LoVo (cell line): ENCODE measurements around the gene ATP6V1B1.

Experiments used
- DNase-seq: peaks from one replicate; pipeline ENCODE4 v3.0.0-alpha.2; 2016; ENCODE audit warnings: low spot score

ATP6V1B1 gene

DNA sequence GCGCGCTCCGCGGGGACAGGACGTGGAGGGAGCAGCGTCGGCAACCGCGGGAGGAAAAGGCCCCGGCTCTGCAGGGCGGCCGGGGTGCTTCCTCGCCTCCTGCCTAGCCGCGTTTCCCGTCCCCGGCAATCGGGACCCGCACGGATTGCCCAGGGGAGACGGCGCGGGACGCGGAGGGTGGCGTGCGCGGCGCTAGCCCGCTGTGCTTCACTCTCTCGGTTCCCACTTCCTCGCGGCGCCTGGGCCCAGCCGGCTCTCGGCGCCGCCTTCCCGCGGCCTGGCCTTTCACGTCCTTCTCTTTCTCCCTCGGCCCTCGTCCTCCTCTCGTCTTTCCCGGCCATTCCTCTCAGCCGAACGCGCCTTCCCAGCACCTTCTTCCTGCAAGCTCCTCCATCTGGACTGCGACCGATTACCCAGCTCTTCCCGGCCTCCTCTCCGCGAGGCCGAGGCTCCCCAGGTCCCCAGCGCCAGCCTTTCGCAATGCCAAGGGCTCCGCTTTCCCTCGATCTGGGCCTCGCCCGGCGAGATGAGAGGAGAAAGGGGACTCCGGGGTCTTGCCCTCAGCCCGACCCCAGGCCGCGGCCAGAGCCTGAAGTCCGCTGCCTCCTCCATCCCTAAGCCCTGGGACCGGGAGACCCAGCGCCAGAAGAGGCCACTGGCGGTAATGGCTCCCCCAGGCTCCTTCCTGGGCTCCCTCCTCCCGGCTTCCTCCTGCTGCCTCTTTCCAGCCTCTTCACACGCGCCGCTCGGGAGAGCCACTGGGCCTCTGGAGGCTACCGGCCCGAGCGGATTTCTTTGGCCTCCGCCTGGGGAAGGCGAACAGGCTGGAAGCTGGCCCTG is 34.3 kb upstream of the ATP6V1B1 start:
- DNase-seq = no peak

DNA sequence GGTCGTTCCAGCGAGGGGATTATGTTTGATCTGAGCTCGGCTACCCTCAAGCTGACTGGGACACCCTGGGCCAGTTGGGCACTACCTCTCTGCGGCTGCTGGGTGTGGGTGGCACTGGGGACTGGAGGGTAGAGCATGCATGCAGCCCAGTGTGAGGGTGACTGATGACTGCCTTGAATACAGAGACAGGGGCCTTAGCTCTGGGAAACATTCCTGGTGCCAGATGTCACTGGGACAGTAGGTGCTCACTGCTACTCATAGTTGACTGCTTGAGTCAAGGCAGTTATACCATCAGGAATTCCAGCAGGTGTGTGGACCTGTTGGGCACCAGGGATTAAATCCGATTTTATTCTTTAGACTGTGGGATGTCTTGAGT is 33.6 kb upstream of the ATP6V1B1 start:
- DNase-seq = no peak

DNA sequence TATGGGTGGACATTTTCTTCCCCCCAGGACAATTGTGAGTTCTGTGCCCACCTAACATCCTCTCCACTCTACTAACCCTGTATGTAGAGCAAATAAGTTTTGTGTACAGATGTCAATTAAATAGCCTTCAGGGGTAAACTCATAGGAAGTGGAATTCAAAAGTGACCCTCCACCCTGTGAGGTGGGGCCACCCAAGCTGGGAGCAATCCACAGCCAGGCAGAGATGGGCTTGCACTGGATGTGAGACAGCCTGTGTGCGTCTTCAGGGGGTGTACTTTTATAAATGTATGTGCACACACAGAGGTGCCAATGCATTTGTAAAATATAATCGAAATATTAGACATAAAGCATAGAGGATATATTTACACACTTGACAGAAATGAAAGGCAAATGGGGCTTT is 33.1 kb upstream of the ATP6V1B1 start:
- DNase-seq = no peak

DNA sequence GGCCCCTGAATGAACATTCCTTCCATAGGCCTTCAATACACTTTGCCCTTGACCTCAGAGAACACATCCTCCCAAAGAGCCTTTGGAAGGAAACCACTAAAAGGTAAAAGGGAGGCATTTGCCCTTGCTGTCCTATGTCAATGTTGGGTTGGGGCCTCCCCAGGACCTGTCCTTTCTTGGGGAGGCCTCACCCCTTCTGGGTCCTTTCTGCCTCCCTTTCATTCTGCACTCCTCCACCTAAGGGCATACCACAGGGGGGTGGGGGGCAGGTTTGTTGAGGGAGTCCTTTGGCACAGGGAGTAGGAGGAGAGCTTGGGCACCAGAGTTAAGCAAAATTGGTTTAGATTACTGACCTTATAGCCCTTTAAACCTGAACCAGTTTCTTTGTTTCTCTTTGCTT is 32.5 kb upstream of the ATP6V1B1 start:
- no peak for DNase-seq

DNA sequence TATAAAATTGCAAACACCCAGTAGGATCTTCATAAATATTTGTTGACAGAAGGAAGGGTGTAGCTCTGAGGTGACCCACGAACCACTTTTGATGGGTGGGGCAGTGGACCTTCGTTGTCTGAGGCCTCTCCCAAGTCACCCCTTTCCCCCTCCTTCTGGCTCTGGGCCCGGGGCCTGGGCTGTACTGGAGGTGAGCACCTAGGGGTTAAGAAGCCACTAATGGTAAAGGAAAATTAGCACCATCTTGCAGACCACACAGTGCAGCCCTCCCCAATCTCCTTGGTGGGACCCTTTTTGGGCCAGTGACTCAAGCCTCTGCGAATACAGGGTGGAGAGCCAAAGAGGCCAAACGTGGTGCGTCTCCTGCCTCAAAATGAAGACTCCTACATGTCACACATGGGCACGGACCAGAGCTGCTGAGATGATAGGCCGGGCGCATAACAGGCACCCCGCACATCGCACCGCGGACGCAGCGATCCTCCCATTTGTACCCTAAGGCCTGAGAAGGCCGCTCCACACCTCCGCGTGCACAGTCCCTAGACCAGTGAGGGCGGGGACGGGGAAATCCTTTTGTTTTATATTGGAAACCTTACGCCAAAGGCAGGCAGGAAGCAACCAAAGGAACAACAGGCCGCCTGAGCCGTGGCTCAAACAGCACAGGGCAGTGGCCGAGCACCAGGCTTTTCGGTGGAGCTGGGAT is 31.9 kb upstream of the ATP6V1B1 start:
- DNase-seq = no peak

DNA sequence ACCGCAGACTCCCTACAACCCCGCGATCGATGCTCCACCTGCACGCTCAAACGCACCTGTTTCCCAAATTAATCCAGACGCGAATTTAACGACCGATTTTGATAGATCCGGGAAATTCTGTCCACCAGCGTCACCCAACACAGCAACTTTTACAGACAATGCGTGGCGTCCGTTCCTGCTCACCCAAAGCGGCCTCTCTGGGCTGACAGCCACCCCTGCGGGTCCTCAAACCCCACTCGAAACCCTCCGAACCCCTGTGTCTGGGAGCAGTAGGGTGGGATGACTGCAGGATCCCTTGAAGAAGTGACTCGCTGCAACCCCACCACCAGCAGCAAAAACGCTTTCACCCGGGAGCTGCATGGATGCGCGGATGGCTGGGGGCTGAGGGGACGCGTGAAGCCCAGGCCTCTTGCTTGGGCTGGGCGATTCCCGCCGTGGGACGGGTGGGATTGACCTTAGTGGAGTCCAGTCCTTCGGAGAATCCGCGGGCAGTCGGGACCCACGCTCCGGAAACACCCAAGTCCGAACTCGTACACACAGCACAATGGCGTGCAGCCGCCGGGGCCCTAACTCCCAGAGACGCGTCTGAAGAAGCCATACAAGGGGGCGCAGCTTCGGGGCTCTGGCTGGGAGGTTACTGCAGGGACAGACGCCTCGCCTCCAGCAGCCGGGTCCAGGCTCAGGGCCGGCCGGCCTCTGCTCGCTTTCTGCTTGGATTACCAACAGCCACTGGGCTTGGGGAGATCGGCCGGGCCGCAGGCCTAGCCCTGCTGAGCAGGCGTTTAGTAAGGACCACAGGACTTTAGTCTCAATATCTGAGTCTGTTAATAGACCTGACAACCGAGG is 31.1 kb upstream of the ATP6V1B1 start:
- DNase-seq = no peak

DNA sequence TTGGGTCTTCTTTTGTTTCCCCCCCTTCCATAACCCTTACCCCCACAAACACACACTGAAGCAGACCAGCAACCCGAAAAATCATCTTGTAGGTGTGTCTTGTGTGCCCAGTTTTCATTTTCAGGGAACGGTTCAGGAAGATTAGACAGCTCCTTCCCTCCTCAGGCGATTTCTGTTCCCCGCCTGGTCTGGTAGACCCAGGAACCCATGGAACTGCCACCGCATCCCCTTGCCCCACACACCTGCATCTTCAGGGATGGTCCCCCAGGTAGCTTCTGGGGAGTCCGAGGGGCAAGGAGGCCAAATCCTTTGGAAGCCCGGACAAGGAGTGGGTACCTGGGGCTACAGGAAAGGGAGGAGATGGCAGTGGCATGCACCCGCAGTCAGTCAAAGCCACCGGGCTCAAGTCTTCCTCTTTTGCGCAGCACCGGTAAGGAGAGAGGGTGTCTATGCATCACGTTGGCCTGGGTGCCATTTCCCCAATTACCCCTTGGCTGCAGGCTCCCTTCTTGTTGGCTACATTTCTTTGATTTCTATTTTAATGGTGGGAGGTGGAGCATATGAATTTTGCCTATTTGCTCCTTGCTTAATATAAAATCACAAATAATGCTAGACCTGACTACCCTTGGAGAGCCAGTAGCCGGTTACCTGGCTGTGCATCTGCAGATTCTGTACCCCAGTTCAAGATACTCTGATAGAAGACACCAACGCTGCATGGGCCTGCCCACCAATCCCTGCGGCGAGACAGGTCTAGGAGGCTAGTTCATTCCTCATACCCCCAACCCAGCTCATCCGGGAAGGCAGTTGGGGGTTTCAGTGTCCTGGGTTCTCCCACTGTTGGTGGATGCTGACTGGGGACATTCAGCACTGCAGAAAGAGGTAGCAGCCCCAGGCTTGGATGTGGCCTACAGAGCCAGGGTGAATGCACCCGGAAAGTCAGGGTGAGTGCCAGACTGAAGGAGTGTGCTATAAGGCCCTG is 30.0 kb upstream of the ATP6V1B1 start:
- DNase-seq = no peak

DNA sequence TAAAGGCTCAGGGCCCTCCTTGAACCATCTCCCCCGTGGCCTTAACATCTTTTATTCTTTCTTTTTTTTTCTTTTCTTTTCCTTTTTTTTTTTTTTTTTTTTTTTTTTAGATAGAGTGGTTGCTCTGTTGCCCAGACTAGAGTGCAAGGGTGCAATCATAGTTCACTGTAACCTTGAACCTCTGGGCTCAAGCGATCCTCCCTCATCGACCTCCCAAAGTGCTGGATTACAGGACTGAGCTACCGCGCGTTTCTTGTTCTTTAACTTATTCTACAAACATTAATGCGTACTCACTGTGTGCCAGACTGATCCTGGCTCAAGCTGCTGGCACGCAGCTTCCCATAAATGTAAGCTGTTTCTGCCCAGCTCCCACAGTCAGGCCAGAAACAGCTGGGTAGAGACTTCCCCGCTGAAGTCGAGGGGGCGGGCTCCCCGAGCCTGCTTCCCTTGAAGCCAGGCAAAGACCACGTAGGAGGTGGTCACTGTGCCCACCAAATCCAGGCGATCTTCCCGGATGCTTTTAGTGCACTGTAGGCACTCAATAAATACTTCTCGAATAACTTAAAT is 29.2 kb upstream of the ATP6V1B1 start:
- DNase-seq = no peak

DNA sequence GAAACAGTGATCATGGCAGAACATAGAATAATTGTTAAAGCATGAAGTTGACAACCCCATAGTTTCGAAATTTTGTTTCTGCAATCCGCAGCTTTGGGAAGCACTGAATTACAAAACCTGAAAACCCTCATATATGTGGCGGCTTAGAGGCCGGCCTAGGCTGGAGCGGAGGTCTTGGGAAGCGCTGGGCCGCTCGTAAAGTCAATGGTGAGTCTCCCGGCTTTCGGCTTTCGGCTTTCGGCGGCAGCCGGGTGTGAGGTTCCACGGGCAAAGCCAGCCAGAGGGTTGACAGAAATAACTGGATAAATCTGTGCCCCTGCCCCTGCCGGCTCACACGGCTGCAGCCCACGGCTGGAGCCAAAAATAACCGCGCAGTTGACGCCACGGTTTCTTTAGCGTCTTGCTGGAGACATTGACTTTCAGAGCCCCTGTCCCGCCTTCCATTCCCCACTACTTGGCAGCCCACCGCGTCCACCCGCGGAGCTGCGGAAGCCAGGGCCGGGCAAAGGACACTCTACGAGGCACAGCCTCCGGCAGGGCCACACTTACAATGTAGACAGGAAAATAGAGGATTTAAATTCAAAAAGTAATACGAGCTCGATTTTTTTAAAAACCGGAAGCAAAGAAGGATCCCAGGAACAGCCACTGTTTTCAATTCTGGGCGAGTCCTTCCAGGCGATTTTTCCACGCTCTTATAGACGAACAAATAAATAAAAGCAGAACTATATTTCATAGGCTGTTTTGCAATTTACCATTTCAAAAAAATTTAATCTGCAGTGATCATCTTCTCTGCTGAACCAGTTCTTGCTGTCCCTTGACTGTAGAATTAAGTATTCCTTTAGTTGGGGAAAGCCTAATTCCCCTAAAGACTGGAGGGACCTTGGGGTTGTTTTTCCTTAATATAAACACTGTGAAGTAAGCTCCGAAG is 28.3 kb upstream of the ATP6V1B1 start:
- DNase-seq = no peak

DNA sequence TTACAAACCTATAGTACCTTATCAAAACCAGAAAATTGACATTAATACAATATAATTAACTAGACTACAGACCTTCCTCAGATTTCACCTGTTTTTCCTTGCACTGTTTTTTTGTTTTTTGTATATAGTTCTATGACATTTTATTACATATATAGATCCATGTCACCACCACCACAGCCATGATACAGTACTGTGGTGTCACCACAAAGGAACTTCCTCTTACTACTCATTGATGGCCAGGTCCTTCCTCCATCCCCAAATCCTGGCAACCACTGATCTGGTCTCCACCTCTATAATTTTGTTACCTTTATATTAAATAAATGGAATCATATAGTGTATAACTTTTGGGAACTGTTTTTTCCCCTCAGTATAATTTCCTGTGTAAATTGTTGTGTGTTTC is 19.4 kb upstream of the ATP6V1B1 start:
- DNase-seq = no peak

DNA sequence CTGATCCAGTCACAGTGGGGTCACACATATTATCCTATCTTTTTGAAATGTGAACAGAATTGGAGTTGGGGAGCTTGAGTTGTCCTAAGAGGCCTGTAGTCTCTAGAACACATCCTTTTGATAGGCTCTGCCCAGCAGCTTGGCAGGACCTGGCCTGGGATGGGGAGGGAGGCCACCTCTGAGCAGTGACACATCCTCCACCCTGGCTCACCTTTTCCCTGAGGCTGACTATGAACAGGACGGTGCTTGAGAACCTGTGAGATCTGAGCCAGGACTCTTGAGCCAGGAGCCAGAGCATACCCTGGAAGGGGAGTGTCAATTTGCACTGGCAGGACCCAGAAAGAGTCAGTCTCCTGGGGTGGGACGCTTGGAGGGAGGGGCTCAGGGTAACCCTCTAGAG is 17.7 kb upstream of the ATP6V1B1 start:
- no peak for DNase-seq

DNA sequence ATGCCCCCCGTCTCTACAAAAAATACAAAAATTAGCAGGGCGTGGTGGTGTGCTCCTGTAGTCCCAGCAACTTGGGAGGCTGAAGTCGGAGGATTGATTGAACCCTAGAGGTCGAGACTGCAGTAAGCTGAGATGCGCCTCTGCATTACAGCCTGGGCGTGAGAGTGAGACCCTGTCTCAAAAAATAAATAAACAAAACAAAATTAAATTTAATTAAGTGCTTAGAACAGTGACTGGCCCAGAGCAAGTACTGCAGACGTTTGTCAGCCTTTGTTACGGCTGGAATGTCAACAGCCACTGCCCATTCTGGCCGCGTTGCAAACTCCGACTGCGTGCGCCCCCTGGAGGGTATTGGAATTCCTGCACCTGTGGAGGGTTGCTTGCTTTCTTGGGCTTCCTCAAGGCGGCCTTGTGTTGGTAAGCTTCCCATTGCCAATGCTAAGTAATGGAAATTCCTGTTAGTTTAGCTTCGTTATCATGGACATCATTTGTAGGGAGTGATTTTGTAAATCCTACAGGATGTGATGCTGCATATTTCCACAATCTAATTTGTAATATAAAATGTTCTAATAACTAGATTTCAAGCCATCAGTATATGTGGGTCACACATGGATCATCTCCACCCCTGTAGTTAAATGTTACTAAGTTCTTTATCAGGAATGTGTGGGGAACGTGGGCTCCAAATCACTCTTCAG is 15.9 kb upstream of the ATP6V1B1 start:
- peak; percentile 76 for DNase-seq

DNA sequence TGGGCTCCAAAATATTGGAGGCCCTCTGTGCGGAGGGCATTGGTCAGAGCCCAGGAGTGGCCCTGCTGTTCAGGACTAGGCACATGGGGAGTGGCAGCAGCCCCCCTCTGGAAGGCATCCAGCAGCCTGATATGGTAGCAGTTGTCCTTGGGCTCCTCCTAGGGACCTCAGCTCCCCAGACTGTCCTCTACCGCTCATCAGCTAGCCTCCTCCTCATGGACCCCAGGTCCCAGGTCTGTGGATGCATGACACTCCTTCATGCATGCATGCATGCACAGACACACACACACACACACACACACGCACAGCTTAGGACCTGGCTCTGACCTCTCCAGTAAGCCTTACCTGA is 15.4 kb upstream of the ATP6V1B1 start:
- no peak for DNase-seq

DNA sequence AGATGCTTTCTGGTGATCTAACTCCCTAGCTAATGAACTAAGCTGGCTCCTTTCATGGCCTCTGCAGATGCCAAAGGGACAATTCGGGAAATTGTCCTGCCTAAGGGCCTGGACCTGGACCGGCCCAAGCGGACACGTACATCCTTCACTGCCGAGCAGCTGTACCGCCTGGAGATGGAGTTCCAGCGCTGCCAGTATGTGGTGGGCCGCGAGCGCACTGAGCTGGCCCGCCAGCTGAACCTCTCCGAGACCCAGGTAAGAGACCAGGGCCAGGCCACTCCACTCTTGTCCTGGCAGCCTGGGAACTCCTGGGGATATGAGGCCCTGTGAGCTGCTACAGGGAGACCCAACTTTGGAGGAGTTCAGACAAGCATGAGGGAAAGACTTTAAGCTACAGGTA is 14.7 kb upstream of the ATP6V1B1 start:
- no peak for DNase-seq

DNA sequence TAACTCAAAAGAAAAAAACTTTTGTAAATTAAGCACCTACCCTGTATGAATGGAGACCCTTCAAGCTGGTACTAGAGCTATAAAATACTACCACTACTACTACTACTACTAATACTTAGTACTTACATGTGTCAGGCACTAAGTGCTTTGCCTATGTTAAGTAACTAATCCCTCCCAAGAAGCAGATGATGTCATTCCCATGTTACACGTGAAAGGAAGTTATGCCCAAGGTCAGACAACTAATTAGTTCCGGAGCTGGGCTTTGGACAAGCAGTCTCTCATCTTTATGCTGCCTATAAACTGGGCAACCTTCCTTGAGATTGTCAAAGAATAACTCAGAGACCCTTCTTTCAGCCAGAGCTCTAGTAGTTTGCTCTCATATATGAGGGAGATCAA is 13.9 kb upstream of the ATP6V1B1 start:
- DNase-seq = no peak

DNA sequence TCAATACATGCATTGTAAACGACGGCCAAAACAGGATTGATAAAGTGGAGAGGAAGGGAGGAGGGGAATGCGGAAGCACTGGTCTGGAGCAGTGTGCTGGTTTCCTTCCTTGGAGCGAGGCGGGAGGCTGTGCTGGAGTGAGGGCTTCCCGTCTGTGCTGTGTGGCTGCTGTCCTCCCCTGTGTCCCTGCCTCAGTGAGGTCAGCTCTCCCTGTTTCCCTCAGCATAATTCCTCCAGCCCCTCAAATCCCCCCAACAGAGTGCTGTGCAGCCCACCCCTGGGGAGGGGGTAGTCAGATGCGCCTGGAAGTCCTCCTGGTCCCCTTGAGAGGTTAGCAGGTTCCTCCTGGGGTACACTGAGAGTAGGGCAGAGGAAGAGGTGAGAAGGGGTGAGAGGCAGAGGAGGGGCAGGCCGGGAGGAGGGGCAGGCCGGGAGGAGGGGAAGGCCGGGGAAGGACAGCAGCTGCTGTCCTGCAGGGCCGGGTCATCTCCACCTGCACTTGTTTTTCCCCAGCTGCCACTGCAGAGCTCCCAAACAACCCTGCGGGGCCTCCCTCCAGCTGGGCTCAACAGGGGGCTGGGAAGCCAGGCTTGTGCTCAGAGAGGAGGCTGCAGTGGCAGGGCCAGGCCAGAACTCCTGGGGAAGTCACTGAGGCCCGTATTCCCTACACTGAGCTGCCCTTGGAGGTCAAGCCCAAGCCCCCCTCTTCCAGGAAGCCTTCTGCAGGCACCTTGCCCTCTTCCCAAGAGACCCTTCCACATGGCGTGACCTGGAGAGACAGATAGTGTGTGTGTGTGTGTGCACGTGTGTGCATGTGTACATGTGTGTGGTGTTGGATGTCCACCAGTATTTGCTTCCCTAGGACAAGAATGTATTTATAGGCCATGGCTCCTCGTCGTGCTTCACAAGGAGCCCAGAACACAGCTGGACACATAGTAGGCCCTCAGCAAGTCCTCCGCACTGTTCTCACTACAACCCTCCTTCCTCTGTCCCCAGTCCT is 13.2 kb upstream of the ATP6V1B1 start:
- no peak for DNase-seq

DNA sequence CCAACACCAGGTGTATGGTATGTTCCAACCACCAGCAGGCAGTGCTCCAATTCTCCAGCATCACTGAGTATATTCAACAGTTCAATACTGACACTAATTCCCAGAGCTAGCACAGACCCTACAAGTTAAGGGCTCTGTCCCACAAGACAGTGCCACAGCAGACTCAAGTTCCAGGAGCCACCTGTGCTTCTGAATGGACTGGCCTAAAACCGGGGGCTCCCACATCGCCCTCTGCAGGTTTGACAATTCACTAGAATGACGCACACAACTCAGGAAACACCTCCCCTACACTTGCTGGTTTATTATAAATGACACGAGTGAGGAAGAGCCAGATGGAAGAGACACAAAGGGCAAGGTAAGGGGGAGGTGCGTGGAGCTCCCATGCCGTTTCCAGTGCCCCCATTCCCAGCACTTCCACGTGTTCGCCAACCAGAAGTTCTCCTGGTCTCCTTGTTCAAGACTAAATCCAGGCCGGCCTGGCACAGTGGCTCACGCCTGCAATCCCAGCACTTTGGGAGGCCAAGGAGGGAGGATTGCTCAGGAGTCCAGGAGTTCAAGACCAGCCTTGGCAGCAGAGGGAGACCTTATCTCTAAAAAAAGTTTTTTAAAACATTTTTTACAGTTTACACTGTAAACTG is 12.2 kb upstream of the ATP6V1B1 start:
- DNase-seq = no peak

DNA sequence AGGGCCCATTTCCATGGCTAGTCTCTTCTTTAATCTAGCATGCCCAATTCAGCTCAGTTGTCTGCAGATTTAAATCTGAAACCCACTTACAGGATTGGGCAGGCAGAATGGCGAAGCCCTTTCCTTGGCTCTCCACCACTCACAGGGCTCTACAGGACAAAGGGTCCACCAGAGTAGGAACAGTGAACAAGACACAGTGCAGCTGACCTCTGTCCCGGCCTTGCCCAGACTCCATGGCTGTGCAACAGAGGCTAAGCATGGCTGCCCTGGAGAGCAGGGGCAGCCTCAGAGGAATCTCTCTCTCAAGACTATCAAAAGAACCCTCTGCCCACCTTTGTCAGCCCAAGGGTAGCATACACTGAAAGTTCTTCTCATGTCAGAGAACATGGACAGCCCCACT is 9.7 kb upstream of the ATP6V1B1 start:
- DNase-seq = no peak
